Colonic mucosa (tissue), 4 donors: ENCODE measurements around the gene RPP14. TPM values are rescaled to one million over a fixed set of nuclear protein-coding genes. Genes with fewer than 3 reads are reported as not detected.

Experiments used
- DNase-seq: peaks from one replicate; pipeline ENCODE4 v3.0.0-alpha.2; 2020
- H3K27ac ChIP-seq: fragments of 200-600 bp; one replicate; pipeline ENCODE4 v1.8.0; 2021
- H3K27me3 ChIP-seq: fragments of 200-600 bp; one replicate; pipeline ENCODE4 v1.8.0; 2021
- H3K36me3 ChIP-seq: fragments of 200-600 bp; one replicate; pipeline ENCODE4 v1.8.0; 2021
- H3K4me1 ChIP-seq: fragments of 200-600 bp; one replicate; pipeline ENCODE4 v1.8.0; 2021; ENCODE audit warnings: mild to moderate bottlenecking
- H3K4me3 ChIP-seq: fragments of 200-600 bp; one replicate; pipeline ENCODE4 v1.8.0; 2021
- H3K9ac ChIP-seq, 2 donors: one replicate each; pipeline ENCODE4 v1.7.0; 2013; ENCODE audit warnings: control low read depth in 2 of 2, low read depth in 2 of 2, low read length in 2 of 2
- H3K9me3 ChIP-seq: fragments of 200-600 bp; one replicate; pipeline ENCODE4 v1.8.0; 2021
- intact Hi-C: fragments of 100-400 bp; cut with DNase I; formaldehyde crosslinking; loops from one replicate; pipeline ENCODE4 v1.14.1; 2022
- total RNA-seq, 2 donors: library from RNA; stranded (reverse); fragmentation: NEBNext Ultra II Directional in 1 of 2; extraction: Animal tissue kit (Norgen Biotek cat#: 25700) in 1 of 2; gene quantifications; one replicate each; pipeline ENCODE4 v1.2.1, GENCODE V29; 2021
- TF ChIP-seq, protein P1 (sequence below): fragments of 200-600 bp; IDR thresholded peaks from one replicate; pipeline ENCODE4 v1.8.0; 2022; ENCODE audit warnings: antibody characterized with exemption, mild to moderate bottlenecking
- donor health status: healthy.
- donor health status: DM: no; HTN: no; CAD: no.
- donor health status: DM: no; HTN: no; CAD: no.

RPP14 gene
- 10 to 100 TPM; 17.8 to 19.5 TPM for total RNA-seq

DNA sequence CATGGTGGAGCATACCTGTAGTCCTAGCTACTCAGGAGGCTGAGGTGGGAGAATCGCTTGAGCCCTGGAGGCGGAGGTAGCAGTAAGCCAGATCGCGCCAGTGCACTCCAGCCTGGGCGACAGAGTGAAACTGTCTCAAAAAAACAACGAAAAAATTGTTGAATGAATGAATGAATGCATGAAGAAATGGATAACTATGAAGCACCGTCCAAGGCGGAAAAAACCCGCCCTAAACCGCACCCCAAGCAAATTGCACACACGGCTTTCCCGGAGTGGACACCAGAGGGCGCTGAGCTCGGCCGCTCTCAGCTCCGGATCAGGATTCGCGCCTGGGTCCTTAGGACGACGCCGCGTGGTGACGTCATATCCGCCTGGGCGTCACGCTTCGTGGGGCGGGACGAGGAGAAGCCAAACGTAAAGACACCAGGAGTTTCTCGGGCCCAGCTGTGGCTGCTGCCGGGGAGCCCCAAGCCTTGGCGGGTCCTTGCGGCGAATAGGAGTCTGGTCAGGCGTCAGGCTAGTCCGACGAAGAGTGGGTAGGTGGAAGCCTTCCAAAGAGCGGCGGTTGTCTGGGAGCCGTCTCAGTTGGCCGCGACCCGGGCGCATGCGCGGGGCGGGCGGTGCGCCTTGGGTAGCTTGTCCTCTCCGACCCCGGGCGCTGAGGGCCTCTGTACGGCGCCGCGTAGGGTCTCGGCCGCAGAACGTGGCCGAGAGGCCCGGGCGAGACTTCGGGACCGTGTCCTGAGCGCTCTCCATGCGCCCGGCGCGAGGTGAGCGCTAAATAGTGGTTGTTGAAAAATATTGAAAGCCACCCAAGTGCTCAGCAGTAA is at the start of gene RPP14, which contains the start of gene HTD2:
TSS of gene RPP14 (plus strand) at position 364 of the 830 bp plus-strand sequence. CDS start 4,085 bp downstream, outside the sequence.
TSS of gene HTD2 (plus strand) at position 639 of the 830 bp plus-strand sequence. CDS start 11,094 bp downstream, outside the sequence.
- Histone ChIP-seq H3K9ac (peak within 1 kb of the TSS; percentile 71 to 96), H3K27ac (peak within 1 kb of the TSS; percentile 92), H3K27me3 (no peaks in the 10 kb centered on the region), H3K4me3 (peak within 1 kb of the TSS; percentile 78), H3K4me1 (peaks cover 12% of the 10 kb centered on the region), H3K9me3 (no peaks in the 10 kb centered on the region), H3K36me3 (no peaks in the 10 kb centered on the region)
- DNase-seq, result peak; percentile 99
- intact Hi-C loops, result no loop called here
- TF ChIP-seq, protein P1, sequence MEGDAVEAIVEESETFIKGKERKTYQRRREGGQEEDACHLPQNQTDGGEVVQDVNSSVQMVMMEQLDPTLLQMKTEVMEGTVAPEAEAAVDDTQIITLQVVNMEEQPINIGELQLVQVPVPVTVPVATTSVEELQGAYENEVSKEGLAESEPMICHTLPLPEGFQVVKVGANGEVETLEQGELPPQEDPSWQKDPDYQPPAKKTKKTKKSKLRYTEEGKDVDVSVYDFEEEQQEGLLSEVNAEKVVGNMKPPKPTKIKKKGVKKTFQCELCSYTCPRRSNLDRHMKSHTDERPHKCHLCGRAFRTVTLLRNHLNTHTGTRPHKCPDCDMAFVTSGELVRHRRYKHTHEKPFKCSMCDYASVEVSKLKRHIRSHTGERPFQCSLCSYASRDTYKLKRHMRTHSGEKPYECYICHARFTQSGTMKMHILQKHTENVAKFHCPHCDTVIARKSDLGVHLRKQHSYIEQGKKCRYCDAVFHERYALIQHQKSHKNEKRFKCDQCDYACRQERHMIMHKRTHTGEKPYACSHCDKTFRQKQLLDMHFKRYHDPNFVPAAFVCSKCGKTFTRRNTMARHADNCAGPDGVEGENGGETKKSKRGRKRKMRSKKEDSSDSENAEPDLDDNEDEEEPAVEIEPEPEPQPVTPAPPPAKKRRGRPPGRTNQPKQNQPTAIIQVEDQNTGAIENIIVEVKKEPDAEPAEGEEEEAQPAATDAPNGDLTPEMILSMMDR, result peak; percentile 96

DNA sequence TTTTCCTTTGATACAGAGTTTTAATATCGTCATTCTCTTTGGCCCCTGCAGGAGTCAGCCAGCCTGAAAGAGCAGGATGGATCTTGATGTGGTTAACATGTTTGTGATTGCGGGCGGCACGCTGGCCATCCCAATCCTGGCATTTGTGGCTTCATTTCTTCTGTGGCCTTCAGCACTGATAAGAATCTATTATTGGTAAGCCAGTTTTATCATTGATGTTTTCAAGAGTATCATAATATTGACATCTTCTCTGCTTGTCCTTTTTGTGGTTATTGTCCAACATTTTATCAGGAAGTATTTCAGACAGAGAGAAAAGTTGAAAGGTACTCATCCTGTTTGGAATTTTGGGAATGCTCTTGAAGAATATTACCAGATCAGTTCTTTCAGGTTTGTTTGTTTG is 49.5 kb upstream of the RPP14 start:
- no peaks in the 10 kb centered on the region for H3K9me3 ChIP-seq
- TF ChIP-seq, protein P1, result no peak
- no peak overlapping the region for H3K9ac ChIP-seq
- H3K4me1 ChIP-seq, result peaks cover 4% of the 10 kb centered on the region
- no peak for DNase-seq
- H3K27me3 ChIP-seq, result no peaks in the 10 kb centered on the region
- intact Hi-C loops, result no loop called here
- H3K27ac ChIP-seq, result no peak overlapping the region
- H3K36me3 ChIP-seq, result no peaks in the 10 kb centered on the region
- no peak overlapping the region for H3K4me3 ChIP-seq

DNA sequence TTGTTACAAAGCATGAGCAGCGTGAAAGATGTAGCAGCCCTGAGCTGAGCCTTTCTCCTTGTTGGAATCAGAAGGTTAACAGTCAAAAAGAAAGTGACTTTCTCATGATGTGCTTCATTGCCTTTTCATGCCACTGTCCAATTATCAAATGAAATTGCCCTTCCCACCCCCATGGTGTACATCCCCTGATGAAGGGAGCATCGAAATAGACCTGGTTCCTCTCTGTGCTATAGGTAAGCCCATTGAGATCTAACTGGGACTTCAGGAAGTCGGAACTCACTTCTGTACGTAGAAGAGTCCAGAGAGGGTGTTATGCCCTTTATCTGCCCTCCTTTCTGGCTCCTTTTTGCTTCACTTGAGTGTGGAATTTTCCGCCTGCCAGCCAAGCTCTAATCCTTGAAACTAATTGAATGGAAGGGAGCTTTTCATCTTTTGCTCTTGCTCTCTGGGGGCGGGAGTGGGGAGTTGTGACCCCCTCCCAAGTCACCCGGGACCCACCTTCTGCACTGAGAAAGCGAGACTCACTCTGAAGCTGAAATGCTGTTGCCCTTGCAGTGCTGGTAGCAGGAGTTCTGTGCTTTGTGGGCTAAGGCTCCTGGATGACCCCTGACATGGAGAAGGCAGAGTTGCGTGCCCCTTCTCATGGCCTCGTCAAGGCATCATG is 47.5 kb upstream of the RPP14 start:
- TF ChIP-seq, protein P1, result no peak

DNA sequence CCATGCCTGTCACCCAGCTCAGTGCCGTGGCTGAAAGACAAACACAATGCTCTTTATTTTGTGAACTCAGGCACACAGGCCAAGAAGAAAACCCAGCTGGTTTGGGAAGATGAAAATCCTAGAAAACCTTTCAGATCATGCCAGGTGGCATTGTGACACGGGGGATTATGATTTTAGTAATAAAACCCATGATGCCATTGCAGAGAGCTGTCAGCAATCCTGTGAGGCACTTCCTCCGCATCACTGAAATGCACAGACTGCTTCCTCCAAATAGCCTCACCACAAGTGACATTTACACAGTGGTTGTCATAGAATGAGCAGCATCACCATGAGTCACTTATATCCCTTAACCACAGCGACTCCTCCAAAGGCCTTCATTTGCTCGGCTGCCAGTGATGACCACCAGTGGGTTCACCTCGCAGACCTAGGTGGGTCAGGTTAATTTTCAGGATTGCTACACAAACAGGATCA is 45.7 kb upstream of the RPP14 start:
- Histone ChIP-seq H3K27ac (no peak overlapping the region), H3K27me3 (no peaks in the 10 kb centered on the region), H3K4me1 (no peaks in the 10 kb centered on the region), H3K36me3 (no peaks in the 10 kb centered on the region), H3K4me3 (no peak overlapping the region), H3K9me3 (no peaks in the 10 kb centered on the region), H3K9ac (no peak overlapping the region)
- intact Hi-C loops, result no loop called here
- DNase-seq, result no peak
- TF ChIP-seq, protein P1, result no peak

More for the DNA sequence above, 47.5 kb upstream of the RPP14 start:
- no peaks in the 10 kb centered on the region for H3K36me3 ChIP-seq
- DNase-seq, result no peak
- H3K4me3 ChIP-seq, result no peak overlapping the region
- intact Hi-C loops, result no loop called here
- H3K27me3 ChIP-seq, result no peaks in the 10 kb centered on the region
- no peak overlapping the region for H3K27ac ChIP-seq
- no peaks in the 10 kb centered on the region for H3K9me3 ChIP-seq
- H3K4me1 ChIP-seq, result peaks cover 4% of the 10 kb centered on the region
- H3K9ac ChIP-seq, result no peak overlapping the region

GRCh38 chr3:58260733-58261132 is 45.3 kb upstream of the RPP14 start:
- intact Hi-C loops, result no loop called here
- no peaks in the 10 kb centered on the region for H3K4me1 ChIP-seq
- no peaks in the 10 kb centered on the region for H3K9me3 ChIP-seq
- no peak overlapping the region for H3K9ac ChIP-seq
- H3K27me3 ChIP-seq, result no peaks in the 10 kb centered on the region
- H3K27ac ChIP-seq, result no peak overlapping the region
- TF ChIP-seq, protein P1, result no peak
- no peak overlapping the region for H3K4me3 ChIP-seq
- no peaks in the 10 kb centered on the region for H3K36me3 ChIP-seq
- DNase-seq, result no peak
